GM12872 (cell line): Measurements from ENCODE around the gene ANO3.

Source experiments
- CTCF ChIP-seq: IDR thresholded peaks from 3 replicates; pipeline ENCODE4 v1.5.1; 2011; ENCODE audit warnings: low read depth, mild to moderate bottlenecking, low read length, moderate library complexity; ENCODE audit not compliant: insufficient read depth

ANO3 gene

GRCh38 chr11:26593691-26594090, 261.8 kb downstream of the ANO3 start:
- TF ChIP-seq CTCF: no peak

- no peak for TF ChIP-seq CTCF
Measured at GRCh38 chr11:26597899-26598298, 266.0 kb downstream of the ANO3 start.

GRCh38 chr11:26599425-26599824, 267.5 kb downstream of the ANO3 start:
- TF ChIP-seq CTCF: no peak

- no peak for TF ChIP-seq CTCF
Measured at GRCh38 chr11:26599876-26600434, 268.0 kb downstream of the ANO3 start.

- no peak for TF ChIP-seq CTCF
Measured at GRCh38 chr11:26607725-26608506, 276.0 kb downstream of the ANO3 start.

GRCh38 chr11:26608507-26609146, 276.7 kb downstream of the ANO3 start:
- no peak for TF ChIP-seq CTCF

- no peak for TF ChIP-seq CTCF
Measured at GRCh38 chr11:26613759-26614158, 281.8 kb downstream of the ANO3 start.
